NT2/D1 (cell line): ENCODE measurements around the gene FAM50B.

ENCODE experiments used
- SUZ12 ChIP-seq: IDR thresholded peaks from 2 replicates; pipeline ENCODE4 v1.6.1; 2011; ENCODE audit not compliant: insufficient read length, insufficient read depth; ENCODE audit errors: extremely low read depth
- YY1 ChIP-seq: IDR thresholded peaks from 2 replicates; pipeline ENCODE4 v1.6.1; 2011; ENCODE audit not compliant: insufficient read length, insufficient read depth
- ZNF274 ChIP-seq: IDR thresholded peaks from 2 replicates; pipeline ENCODE4 v1.6.1; 2011; ENCODE audit warnings: mild to moderate bottlenecking, low read depth, low read length

- TF ChIP-seq ZNF274 (no peak), SUZ12 (no peak), YY1 (no peak)
These were observed 32.9 kb upstream of the FAM50B start for GRCh38 chr6:3816251-3816650.
